GM12873 (cell line): ENCODE measurements around the gene PAXX.
A peak's percentile ranks its signal among the peaks of the same experiment; 100 is the strongest.

Experiments
- TF ChIP-seq, protein P1 (sequence below): IDR thresholded peaks from 2 replicates; pipeline ENCODE4 v1.5.1; 2012; ENCODE audit warnings: low read depth, mild to moderate bottlenecking, moderate library complexity, low read length, control low read depth; ENCODE audit not compliant: insufficient read depth; ENCODE audit errors: missing control alignments

The PAXX gene

DNA sequence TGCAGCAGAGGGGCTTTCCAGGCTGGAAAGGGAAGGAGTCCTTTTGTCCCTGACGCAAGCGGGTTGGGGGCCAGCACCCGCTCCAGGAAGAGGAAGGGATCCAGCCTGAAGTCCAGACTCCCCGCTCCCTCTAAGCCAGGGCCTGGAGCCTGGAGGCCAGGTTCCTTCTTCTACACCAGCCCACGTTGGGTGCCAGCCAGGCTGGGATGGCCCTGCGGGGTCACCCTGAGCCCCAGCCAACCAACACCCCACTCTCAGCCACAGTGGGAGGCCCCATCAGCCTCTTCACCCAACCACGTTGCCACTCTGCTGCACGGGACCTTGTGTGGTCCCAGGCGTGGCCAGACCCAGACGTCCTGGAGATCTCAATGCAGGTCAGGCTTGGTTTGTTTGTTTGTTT lies 40.6 kb downstream of the PAXX start:
- TF ChIP-seq, protein P1, sequence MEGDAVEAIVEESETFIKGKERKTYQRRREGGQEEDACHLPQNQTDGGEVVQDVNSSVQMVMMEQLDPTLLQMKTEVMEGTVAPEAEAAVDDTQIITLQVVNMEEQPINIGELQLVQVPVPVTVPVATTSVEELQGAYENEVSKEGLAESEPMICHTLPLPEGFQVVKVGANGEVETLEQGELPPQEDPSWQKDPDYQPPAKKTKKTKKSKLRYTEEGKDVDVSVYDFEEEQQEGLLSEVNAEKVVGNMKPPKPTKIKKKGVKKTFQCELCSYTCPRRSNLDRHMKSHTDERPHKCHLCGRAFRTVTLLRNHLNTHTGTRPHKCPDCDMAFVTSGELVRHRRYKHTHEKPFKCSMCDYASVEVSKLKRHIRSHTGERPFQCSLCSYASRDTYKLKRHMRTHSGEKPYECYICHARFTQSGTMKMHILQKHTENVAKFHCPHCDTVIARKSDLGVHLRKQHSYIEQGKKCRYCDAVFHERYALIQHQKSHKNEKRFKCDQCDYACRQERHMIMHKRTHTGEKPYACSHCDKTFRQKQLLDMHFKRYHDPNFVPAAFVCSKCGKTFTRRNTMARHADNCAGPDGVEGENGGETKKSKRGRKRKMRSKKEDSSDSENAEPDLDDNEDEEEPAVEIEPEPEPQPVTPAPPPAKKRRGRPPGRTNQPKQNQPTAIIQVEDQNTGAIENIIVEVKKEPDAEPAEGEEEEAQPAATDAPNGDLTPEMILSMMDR = no peak

- TF ChIP-seq, protein P1 = no peak
These were observed 42.0 kb downstream of the PAXX start for GRCh38 chr9:137034039-137034708.

DNA sequence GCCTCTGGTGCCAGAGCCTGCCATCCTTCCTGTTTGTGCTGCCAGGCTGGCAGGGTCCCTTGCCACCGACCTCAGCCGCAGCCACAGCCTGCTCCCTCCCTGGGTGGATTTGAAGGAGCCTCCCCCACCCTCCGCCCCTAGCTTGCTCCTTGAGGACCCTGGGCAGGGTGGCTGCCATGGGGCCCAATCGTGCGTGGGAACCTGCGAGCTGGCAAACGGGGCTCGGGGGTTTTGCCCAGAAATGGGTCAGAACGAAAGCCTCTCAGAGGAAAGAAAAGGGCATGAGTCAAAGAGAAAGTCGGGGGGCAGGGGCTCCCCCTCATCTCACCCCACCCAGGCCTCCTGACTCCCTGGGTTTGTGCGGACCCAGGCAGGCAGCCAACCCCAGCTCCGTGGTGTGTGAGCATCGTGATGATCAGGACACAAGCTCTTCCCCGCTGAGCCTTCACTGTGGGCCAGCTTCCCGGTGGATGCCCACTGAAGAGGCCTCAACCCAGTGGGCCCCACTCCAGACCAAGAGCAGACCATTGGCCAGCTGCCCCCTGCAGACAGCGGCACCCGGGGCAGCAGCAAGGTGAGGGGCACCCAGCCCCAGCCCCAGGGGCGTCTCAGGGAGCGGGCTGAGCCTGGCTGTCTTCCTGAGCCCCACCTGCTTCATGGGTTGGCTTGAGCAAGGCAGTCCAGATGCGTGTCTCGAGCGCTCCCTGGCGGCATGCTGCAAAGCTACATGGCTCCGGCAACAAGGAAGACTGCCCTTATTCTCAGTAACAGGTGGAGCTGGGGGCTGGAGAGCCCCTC lies 42.7 kb downstream of the PAXX start:
- TF ChIP-seq, protein P1 = peak; percentile 97

DNA sequence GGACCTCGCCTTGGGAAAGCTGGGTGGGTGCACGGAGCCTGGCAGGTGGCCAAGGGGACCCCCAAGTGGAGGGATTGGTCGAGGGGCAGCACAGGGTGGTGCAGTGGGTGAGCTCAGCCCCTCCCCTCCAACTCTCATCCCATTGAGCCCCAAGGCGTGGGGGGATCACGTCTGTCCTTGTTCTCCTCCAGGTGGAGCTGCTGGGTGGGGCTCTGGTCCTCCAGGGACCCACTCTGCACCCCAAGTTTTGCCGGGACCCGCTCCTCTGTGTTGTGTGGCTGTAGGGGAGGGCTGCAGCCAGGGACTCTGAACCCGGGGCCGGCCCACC lies 43.2 kb downstream of the PAXX start:
- TF ChIP-seq, protein P1 = no peak

DNA sequence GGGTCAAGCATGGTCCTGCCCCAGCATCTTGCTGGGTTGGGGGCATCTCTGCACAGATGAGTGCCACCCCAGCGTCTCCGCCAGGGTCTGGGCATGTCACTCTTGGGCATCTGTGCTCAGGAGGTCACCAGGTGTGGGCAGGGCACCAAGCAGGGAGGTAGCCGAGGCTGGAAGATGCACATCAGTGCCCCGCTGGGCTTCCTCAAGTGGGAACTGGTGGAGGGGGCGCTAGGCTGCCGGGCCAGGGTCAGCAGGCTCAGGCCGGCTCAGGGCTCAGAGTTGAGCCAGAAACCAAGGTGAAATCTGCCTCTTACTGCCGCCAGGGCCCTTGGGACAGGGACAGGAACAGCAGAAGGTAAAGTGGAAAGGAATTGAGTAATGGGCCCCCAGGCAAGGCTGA lies 43.7 kb downstream of the PAXX start:
- TF ChIP-seq, protein P1 = no peak

DNA sequence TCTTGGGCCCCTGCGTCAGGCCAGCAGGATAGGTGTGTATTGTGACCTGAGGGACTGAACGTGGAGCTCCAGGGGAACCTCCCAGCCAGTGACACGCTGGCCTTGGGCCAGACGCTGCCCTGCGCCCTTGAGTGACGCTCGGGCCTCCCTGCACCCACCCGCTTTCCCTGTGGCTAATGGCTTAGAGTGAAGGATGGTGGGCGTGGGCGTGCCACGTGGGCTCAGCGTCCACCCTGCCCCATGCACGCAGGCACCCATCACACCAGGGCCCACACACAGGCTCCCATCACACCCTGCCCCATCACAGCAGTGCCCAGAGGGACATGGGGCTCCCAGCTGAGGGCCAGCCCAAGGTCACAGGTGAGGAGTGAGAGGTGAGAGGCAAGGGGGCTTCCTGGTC lies 44.8 kb downstream of the PAXX start:
- TF ChIP-seq, protein P1 = no peak

DNA sequence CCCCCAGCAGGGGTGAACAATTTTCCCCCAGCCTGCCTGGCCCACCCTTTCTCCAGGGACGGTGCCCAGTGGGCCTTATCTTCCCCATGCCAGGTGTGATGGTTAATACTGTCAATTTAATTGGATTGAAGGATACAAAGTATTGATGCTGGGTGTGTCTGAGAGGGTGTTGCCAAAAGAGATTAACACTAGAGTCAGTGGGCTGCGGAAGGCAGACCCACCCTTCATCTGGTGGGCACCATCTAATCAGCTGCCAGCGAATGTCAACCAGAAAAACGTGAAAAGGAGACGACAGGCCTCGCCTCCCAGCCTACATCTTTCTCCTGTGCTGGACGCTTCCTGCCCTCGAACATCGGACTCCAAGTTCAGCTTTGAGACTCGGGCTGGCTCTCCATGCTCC lies 45.3 kb downstream of the PAXX start:
- TF ChIP-seq, protein P1 = no peak
